Esophagus muscularis mucosa (tissue), 3 donors: ENCODE results near the gene HDC.

ENCODE experiments used
- CTCF ChIP-seq, 3 experiments: fragments of 200-600 bp in 2 of 3; fragments of 450-650 bp in 1 of 3; sonication (generic) in 2 of 3; IDR thresholded peaks; one replicate each; pipeline ENCODE4 v1.5.1; 2017 to 2019; ENCODE audit warnings: antibody characterized with exemption in 3 of 3, mild to moderate bottlenecking in 2 of 3, moderate library complexity in 1 of 3
- POLR2A ChIP-seq: fragments of 450-650 bp; IDR thresholded peaks from one replicate; pipeline ENCODE4 v1.6.1; 2017; ENCODE audit warnings: antibody characterized with exemption, moderate library complexity, mild to moderate bottlenecking, low read depth

GRCh38 chr15:50260969-50261496, 4.5 kb downstream of the HDC start:
- TF ChIP-seq CTCF (IDR thresholded peaks at IDR 0.05) (no peak), POLR2A (no peak)
